LNCaP clone FGC (cell line): ENCODE data around the gene NRARP.

Experiments used
- DNase-seq: peaks from one replicate; pipeline ENCODE4 v3.0.0-alpha.2; 2011; ENCODE audit warnings: low read depth
- H3K4me3 ChIP-seq: 2 replicates; pipeline ENCODE4 v1.5.1; 2011; ENCODE audit warnings: mild to moderate bottlenecking, low read depth, low read length, control low read depth
- CTCF ChIP-seq: IDR thresholded peaks from 2 replicates; pipeline ENCODE4 v1.5.1; 2012; ENCODE audit warnings: mild to moderate bottlenecking; ENCODE audit not compliant: control insufficient read depth, insufficient read depth; ENCODE audit errors: extremely low read depth

Gene NRARP

GRCh38 chr9:137294681-137295237, 7.3 kb downstream of the NRARP start:
- no peak for DNase-seq
- H3K4me3 ChIP-seq: no peak overlapping the region
- TF ChIP-seq CTCF: no peak

GRCh38 chr9:137294091-137294680, 7.9 kb downstream of the NRARP start:
- no peak overlapping the region for H3K4me3 ChIP-seq
- TF ChIP-seq CTCF: no peak
- no peak for DNase-seq

GRCh38 chr9:137293482-137294090, 8.5 kb downstream of the NRARP start:
- no peak for DNase-seq
- no peak overlapping the region for H3K4me3 ChIP-seq
- TF ChIP-seq CTCF: no peak

- DNase-seq: no peak
- no peak for TF ChIP-seq CTCF
- H3K4me3 ChIP-seq: no peak overlapping the region
Measured at GRCh38 chr9:137293094-137293481, 9.0 kb downstream of the NRARP start.

GRCh38 chr9:137286975-137287383, 15.1 kb downstream of the NRARP start:
- peak; percentile 82 for TF ChIP-seq CTCF
- no peak for DNase-seq
- H3K4me3 ChIP-seq: no peak overlapping the region

- DNase-seq: no peak
- H3K4me3 ChIP-seq: no peak overlapping the region
- TF ChIP-seq CTCF: no peak
Measured at GRCh38 chr9:137281345-137282116, 20.5 kb downstream of the NRARP start.
